NB4 (cell line): ENCODE data around the gene STK32B.
A peak's percentile ranks its signal among the peaks of the same experiment; 100 is the strongest.

Source experiments
- DNase-seq: peaks from one replicate; pipeline ENCODE4 v3.0.0; 2010; ENCODE audit warnings: low read depth
- H3K4me3 ChIP-seq: one replicate; pipeline ENCODE4 v1.5.1; 2011; ENCODE audit warnings: mild to moderate bottlenecking, low read depth, low read length, moderate library complexity
- CTCF ChIP-seq: IDR thresholded peaks from one replicate; pipeline ENCODE4 v1.5.1; 2012; ENCODE audit warnings: low read depth, low read length
- MAX ChIP-seq: IDR thresholded peaks from 2 replicates; pipeline ENCODE4 v1.6.1; 2011; ENCODE audit warnings: low read depth, low read length
- MYC ChIP-seq: IDR thresholded peaks from 2 replicates; pipeline ENCODE4 v1.6.1; 2011; ENCODE audit warnings: low read depth, low read length
- POLR2A ChIP-seq: IDR thresholded peaks from 2 replicates; pipeline ENCODE4 v1.6.1; 2011; ENCODE audit warnings: mild to moderate bottlenecking; ENCODE audit not compliant: insufficient read length; ENCODE audit errors: extremely low read depth

Gene STK32B

GRCh38 chr4:5018603-5019002 lies 32.7 kb upstream of the STK32B start:
- TF ChIP-seq POLR2A: no peak
- TF ChIP-seq MAX: no peak
- TF ChIP-seq CTCF: no peak
- TF ChIP-seq MYC: no peak
- DNase-seq: peak; percentile 65
- peak overlapping the region; percentile 68 for H3K4me3 ChIP-seq

GRCh38 chr4:5019274-5019673 lies 32.0 kb upstream of the STK32B start, which contains the start of gene CYTL1:
Gene CYTL1, minus strand, starts transcription at chr4:5019458. Its CDS starts 13 bp downstream, at chr4:5019445.
- DNase-seq: peak; percentile 97
- TF ChIP-seq POLR2A (no peak), MYC (no peak), MAX (no peak), CTCF (no peak)
- H3K4me3 ChIP-seq: peak within 1 kb of the TSS; percentile 68

GRCh38 chr4:5019796-5020195 lies 31.5 kb upstream of the STK32B start:
- TF ChIP-seq CTCF: no peak
- no peak for TF ChIP-seq MAX
- TF ChIP-seq POLR2A: no peak
- TF ChIP-seq MYC: no peak
- DNase-seq: no peak
- H3K4me3 ChIP-seq: peak overlapping the region; percentile 68

- peak overlapping the region; percentile 68 for H3K4me3 ChIP-seq
- no peak for DNase-seq
- TF ChIP-seq POLR2A: no peak
- no peak for TF ChIP-seq CTCF
- no peak for TF ChIP-seq MYC
- no peak for TF ChIP-seq MAX
Observed at GRCh38 chr4:5020341-5020740, 30.9 kb upstream of the STK32B start.

GRCh38 chr4:5021546-5021945 lies 29.7 kb upstream of the STK32B start:
- TF ChIP-seq CTCF (no peak), MAX (no peak), POLR2A (no peak), MYC (no peak)
- peak overlapping the region; percentile 68 for H3K4me3 ChIP-seq
- peak; percentile 80 for DNase-seq

GRCh38 chr4:5024673-5025072 lies 26.6 kb upstream of the STK32B start:
- TF ChIP-seq MAX: no peak
- no peak for TF ChIP-seq MYC
- no peak for TF ChIP-seq POLR2A
- no peak for TF ChIP-seq CTCF
- peak; percentile 99 for DNase-seq

More at GRCh38 chr4:5024673-5025072, 26.6 kb upstream of the STK32B start:
- H3K4me3 ChIP-seq: peak overlapping the region; percentile 37
